GM12873 (cell line): ENCODE measurements around the gene DLGAP1.

Experiments
- CTCF ChIP-seq: IDR thresholded peaks from 2 replicates; pipeline ENCODE4 v1.5.1; 2012; ENCODE audit warnings: low read depth, mild to moderate bottlenecking, moderate library complexity, low read length, control low read depth; ENCODE audit not compliant: insufficient read depth; ENCODE audit errors: missing control alignments

Gene DLGAP1

GRCh38 chr18:3814816-3815215, 640.3 kb downstream of the DLGAP1 start:
- TF ChIP-seq CTCF = no peak

DNA sequence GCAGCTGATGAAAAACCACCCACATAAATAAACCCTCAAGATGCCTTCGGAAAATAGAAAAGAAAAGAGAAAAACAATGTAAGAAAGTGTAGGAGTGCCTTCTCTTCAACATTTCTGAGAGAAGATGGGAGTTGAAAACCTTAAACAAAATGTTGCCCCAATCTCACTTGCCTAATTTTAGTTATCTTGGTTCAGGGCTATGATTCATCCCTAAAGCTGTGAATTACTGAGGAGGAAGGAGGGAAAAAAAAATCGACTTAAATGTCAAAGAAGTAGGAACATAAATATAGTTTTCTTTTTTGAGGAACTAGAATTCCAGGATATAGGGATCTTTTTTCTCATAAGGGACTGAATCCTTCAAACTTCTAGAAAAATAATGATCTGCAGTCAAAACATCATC, 644.8 kb downstream of the DLGAP1 start:
- TF ChIP-seq CTCF = no peak

GRCh38 chr18:3808985-3809780, 645.9 kb downstream of the DLGAP1 start:
- TF ChIP-seq CTCF = no peak

DNA sequence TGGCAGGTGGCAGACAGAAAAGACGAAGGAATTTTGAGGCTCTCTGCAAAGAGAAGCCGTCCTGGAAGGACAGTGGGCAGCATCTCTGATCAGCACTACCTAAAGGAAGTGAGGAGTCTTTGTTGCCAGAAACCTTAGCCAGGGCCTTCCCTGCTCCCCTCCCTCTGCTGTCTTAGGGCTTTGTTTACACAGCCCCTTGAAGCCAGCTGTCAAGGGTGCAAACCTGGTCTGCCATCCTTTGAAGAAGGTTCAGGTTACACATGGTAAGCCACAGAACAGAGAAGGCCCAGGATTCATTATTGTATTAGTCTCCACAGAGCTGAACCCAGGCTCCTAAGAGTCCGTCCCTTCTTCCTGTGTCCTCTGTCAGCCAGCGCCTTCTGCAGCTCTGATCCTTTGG, 648.5 kb downstream of the DLGAP1 start:
- TF ChIP-seq CTCF = no peak

GRCh38 chr18:3804336-3804735, 650.8 kb downstream of the DLGAP1 start:
- TF ChIP-seq CTCF = no peak

DNA sequence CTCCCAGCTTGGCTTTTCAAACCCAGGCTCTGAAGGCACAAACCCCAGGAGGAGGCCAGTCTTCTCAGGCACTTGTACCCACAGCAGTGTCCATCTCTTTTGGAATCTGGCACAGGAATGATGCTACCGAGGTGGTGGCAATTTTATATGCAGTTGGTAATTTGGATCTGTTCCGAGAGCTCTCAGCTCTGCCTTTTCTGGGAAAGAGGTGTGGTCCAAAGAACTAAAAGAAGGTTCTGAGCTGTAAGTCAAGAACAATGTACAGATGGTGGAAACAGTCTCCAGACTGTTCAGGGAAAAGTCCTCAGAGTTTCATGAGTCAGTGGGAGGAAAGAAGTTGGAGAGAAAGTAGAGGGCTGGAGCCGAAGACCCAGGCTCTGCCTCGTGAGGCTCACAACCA, 651.8 kb downstream of the DLGAP1 start:
- TF ChIP-seq CTCF = no peak

DNA sequence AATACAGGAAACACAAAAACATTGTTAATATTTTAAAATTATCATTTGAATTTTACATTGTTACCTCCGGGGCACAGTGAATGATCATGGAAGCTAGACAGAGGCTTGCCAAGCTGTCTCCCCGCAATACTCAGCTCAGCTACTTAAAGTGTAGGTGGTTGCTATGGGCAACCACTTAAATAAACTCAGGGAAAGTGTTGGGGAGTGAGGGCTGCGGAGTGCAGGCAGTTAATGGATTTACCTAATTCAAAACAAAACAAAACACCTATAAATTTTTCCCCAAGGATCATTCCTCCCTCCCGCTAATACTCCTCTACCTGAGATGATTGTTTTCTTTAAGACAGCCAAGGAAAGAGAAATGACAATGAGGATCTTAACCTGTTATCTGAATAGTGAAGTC, 655.6 kb downstream of the DLGAP1 start:
- no peak for TF ChIP-seq CTCF
